GM19328 (cell line): Measurements from ENCODE around the gene GAST.

Experiments
- ATAC-seq: cut with Tn5 transposase; IDR thresholded peaks from one replicate; pipeline ENCODE4 v1.9.1; 2021; ENCODE audit warnings: mild to moderate bottlenecking, moderate library complexity; ENCODE audit not compliant: unreplicated experiment

The GAST gene

DNA sequence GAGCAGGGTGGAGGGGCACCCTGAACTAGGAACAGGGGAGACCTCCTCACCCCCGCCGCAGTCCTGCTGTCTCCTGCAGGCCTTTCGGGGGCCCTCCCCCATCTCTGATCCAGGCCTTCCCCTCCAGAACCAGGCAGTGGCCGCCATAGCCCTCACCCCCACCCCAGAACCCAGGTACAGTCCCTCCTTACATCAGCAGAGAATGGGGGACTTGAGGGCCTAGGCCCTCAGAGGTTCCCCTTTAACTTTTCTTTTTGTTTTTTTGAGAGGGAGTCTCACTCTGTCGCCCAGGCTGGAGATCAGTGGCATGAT, 26.6 kb downstream of the GAST start:
- ATAC-seq: no peak

DNA sequence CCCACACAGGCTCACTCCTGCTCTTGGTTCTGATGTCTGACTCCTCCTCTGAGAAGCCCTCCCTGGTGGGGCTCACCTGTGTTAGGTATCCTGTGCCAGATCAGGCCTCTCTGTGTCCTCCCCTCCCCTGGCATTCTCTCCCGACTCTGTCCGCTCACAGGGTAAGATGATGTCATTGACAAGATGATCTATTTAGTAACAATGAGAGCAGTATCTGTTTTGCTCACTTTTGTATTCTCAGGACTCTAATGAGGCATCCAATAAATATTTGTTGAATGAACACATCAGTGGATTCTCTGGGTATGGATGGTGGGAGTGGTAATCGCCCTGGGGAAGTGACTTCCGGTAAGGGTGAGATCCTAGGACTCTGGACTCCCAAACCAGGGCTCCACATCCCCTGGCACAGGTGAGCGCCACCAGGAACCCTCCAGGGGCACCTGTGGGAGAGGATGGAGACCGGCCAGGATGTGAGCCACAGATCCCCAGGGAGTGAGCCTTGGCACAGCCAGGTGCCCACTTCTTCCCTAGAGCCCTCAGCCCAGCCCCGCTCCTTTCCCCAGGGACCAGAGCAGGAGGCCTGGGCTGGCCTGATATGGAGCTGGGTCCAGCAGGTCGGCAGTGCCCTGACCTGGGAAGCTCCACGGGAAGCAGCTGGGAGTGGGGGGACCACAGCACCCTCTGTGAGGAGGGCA, 27.7 kb downstream of the GAST start:
- no peak for ATAC-seq

DNA sequence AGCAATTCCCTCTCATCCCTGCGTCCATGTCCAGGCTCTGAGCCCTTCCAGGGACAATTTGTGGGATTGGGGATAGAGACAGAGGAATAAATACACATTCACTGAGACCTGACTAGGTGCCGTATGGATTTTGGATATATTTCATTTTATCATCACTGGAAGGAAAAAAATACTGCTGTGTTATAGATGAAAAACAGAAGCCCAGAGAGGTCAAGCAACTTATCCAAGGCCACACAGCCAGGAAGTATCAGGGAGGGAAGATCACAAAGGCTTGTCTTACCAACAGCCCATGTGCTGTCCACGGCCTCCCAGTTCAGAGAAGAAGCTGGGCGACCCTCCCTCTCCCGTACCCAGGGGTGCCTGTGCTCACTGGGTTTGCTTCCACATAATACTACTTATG, 28.4 kb downstream of the GAST start:
- no peak for ATAC-seq

DNA sequence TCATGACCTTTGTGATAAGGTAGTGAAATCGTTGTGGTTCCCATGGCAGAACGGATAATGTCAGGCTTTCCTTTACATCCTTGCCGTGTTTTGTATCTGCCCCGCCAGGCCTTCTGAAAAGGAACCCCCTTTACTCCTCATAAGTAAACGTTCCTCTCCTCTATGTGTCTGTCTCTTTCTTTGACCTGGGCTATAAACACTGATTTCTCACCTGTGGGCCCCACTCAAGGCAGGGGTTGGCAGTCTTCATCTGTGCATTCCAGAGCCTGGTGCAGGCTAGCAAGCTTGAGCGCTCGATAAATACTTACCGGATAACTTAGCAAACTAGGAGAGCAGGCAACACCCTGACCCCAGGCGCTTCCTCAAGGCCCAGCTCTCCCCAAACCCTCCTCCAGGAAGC, 29.6 kb downstream of the GAST start:
- ATAC-seq: no peak

DNA sequence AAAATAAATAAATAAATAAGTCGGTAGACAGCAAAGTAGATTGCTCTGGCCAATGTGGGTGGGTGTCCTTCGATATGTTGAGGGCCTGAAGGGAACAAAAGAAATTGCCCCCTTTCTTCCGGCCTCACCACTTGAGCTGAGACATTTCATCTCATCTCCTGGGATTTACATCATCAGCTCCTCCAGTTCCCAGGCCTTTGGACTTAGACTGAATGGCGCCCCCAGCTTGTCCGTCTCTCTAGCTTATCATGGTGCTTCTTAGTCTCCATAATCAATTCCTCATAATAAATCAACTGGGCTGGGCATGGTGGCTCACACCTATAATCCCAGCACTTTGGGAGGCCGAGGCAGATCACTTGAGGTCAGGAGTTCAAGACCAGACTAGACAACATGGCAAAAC, 36.1 kb downstream of the GAST start:
- no peak for ATAC-seq

DNA sequence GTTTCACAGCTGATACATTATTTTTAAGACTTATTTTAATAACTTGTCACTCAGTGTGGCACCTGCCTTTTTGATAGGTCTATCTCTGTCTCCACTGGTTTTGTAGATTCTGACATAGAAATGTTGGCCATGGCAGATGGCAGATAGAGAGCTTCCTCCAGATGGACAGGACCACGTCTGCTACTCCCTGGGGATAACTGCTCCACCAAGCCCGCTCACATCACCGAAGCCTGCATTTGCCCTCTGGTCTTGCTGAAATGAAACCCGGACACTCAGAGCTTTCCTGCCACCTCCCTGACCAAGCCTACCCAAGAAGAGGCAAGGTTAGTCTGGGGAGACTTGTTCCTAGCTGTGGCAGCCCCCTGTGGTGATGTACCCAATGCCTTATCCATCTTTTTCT, 38.7 kb downstream of the GAST start:
- no peak for ATAC-seq

DNA sequence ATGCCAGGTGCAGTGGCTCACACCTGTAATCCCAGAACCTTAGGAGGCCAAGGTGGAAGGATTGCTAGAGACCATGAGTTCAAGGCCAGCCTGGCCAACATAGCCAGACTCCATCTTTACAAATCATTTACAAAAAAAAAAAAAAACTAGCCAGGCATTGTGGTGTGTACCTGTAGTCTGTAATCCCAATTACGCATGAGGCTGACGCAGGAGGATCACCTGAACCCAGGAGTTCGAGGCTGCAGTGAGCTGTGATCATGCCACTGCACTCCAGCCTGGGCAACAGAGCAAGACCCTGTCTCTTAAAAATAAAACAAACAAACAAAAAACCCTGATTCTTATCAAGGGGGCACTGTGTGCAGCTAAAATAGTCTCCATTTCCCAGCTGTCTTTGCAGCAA, 39.2 kb downstream of the GAST start:
- ATAC-seq: no peak

DNA sequence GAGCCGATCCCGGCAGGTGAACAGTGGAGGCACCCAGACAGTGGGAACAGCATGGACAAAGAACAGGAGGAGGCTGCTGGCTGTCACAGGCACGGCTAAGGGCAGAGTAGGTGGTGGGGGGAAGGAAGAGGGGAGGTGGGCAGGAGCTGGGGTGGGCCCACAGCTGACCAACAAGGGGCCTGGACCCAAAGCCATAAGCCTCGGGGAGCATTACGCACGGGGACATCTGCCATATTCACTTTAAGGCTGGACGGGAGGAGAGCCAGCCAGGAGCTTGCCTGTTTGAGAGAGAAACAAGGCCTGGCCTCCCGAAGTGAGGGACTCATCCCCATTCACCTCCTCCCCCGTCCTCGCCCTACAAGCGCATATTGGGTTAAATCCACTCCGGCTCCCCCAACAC, 41.9 kb downstream of the GAST start:
- no peak for ATAC-seq

DNA sequence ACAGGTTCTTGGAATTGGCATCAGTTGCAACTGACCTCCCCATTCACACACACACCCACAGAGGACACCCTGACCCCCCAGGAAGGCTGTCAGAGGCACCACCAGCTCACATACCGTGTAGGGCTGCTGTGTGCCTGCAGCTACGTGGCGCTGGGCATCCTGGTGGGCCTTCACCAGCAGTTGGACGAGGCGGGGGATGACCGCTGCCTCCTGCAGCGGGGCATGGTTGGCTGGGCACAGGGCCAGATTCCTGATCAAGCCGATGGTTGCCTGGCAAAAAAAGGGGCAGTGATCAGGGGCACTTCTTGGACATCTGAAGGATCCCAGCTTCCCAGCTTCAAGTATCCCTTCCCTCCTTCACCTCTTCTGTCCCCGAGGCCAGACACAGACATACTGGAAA, 46.5 kb downstream of the GAST start:
- ATAC-seq: no peak

DNA sequence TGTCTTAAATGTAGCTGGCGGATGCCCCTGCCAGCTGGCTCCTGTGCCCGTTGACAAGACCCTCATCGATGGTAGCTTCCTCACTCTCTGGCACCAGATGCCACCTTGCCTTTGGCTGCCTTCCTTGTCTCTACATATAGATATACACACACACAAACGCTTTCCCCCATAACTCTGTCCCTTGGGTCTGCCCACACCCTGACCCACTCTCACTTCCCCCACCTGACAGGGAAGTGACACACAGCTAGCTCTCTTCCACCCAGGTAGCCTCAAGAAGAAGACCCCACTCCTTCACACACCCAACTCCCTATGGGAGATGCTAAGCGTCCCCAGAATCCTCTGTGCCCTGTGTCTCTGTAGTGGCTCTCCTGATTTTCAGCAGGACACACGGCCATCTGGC, 48.7 kb downstream of the GAST start:
- ATAC-seq: no peak

DNA sequence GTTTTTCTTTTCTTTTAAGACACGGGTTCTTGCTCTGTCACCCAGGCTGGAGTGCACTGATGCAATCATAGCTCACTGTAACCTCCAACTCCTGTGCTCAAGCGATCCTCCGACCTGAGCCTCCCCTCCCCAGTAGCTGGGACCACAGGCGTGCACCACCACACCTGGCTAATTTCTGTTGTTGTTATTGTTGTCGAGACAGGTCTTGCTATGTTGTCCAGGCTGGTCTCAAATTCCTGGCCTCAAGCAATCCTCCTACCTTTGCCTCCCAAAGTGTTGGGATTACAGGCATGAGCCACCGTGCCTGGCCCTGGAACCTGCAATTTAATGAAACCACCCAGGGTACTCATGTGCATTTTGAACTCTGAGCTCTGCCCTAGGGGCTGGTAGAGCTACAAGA, 50.3 kb downstream of the GAST start:
- ATAC-seq: no peak

DNA sequence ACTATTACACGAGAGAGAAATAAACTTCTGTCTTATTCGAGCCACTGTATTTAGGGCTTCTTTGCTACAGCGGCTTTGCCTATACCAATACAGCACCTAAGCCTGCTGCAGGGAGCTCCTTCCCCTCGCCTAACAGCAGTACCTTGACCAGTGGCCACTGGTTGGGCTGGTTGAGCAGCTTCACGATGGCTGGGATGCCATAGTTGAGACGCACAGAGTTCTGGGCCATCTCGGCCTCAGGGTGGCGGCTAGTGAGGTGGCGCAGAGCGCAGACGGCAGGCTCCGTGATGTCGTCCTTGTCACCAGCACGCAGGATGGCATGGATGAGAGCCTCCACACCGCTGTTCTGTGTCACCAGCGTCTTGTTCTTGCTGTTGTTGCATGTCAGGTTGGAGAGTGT, 50.7 kb downstream of the GAST start:
- no peak for ATAC-seq

DNA sequence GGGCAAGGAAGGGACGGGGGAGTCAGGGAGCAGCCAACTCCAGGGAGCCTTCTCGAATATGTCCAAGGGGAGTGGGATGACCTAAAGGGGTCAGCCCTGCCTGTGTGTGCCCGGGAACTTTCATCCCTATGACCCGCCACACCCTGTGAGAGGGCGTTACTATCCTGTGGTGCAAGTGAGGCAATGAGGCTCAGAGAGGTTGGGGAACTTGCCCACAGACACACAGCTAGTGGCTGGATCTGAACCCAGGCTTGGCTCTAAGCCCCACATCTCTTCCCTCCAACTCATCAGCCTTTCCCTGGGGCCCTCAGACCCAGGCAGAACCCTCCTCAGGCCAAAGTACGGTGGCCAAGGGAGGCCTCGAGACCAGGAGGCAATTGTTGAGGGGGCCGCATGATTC, 51.2 kb downstream of the GAST start:
- no peak for ATAC-seq
